Smooth muscle cell (in vitro differentiated cells): ENCODE results near the gene ABRACL. TPM values are rescaled to one million over a fixed set of nuclear protein-coding genes. Genes with fewer than 3 reads are reported as not detected.

Experiments used
- DNase-seq: peaks from one replicate; lab custom pipeline; 2025; ENCODE audit not compliant: unreplicated experiment; lab: John Stamatoyannopoulos, UW
- H2AFZ ChIP-seq: fragments of 200-600 bp; sonication (generic); 2 replicates; pipeline ENCODE4 v1.6.0; 2016; ENCODE audit warnings: antibody characterized with exemption, low read depth, mild to moderate bottlenecking
- H3F3A ChIP-seq: fragments of 200-600 bp; sonication (generic); 2 replicates; pipeline ENCODE4 v1.6.0; 2017; ENCODE audit warnings: antibody characterized with exemption, low read depth
- H3K27ac ChIP-seq: fragments of 200-600 bp; sonication (generic); 2 replicates; pipeline ENCODE4 v1.5.1; 2016; ENCODE audit warnings: low read depth, mild to moderate bottlenecking
- H3K27me3 ChIP-seq: fragments of 200-600 bp; sonication (generic); 2 replicates; pipeline ENCODE4 v1.6.1; 2016; ENCODE audit warnings: low read depth, mild to moderate bottlenecking
- H3K36me3 ChIP-seq: fragments of 200-600 bp; sonication (generic); 2 replicates; pipeline ENCODE4 v1.5.1; 2016; ENCODE audit warnings: low read depth
- H3K4me1 ChIP-seq: fragments of 200-600 bp; sonication (generic); 2 replicates; pipeline ENCODE4 v1.5.1; 2016; ENCODE audit warnings: low read depth
- H3K4me2 ChIP-seq: fragments of 200-600 bp; sonication (generic); 2 replicates; pipeline ENCODE4 v1.6.0; 2016; ENCODE audit warnings: mild to moderate bottlenecking
- H3K4me3 ChIP-seq: fragments of 200-600 bp; sonication (generic); 2 replicates; pipeline ENCODE4 v1.5.1; 2016; ENCODE audit warnings: mild to moderate bottlenecking
- H3K79me2 ChIP-seq: fragments of 200-600 bp; sonication (generic); 2 replicates; pipeline ENCODE4 v1.6.0; 2016; ENCODE audit warnings: low read depth, mild to moderate bottlenecking
- H3K9ac ChIP-seq: fragments of 200-600 bp; sonication (generic); 2 replicates; pipeline ENCODE4 v1.6.0; 2016; ENCODE audit warnings: low read depth
- H3K9me3 ChIP-seq: fragments of 200-600 bp; sonication (generic); replicated peaks from 2 replicates; pipeline ENCODE4 v1.5.1; 2016; ENCODE audit warnings: low read depth
- H4K20me1 ChIP-seq: fragments of 200-600 bp; sonication (generic); 2 replicates; pipeline ENCODE4 v1.6.0; 2016; ENCODE audit warnings: low read depth
- CTCF ChIP-seq: fragments of 200-600 bp; sonication (generic); IDR thresholded peaks from 2 replicates; pipeline ENCODE4 v1.5.1; 2017; ENCODE audit warnings: borderline replicate concordance, mild to moderate bottlenecking, antibody characterized with exemption; ENCODE audit not compliant: insufficient read depth, poor library complexity, severe bottlenecking
- WGBS: methylation state at CpG from one replicate; pipeline ENCODE4 v1.1.7; 2016; ENCODE audit warnings: low lambda C conversion rate; 5-methylcytosine and 5-hydroxymethylcytosine counted together
- polyA plus RNA-seq: library from polyadenylated mRNA; unstranded; fragments of >200 nt; fragmentation: Nextera tagmentation; extraction: Ambion mirVana; gene quantifications from 2 replicates; pipeline ENCODE4 v1.2.1, GENCODE V29; 2016
- total RNA-seq: library from RNA; depleted of rRNA; stranded (reverse); fragments of >200 nt; gene quantifications from 2 replicates; pipeline ENCODE4 v1.2.3, GENCODE V29; 2014

ABRACL gene
- total and polyA plus RNA-seq, 2 experiments from 2014 or later = 40.3 to 47.9 TPM

DNA sequence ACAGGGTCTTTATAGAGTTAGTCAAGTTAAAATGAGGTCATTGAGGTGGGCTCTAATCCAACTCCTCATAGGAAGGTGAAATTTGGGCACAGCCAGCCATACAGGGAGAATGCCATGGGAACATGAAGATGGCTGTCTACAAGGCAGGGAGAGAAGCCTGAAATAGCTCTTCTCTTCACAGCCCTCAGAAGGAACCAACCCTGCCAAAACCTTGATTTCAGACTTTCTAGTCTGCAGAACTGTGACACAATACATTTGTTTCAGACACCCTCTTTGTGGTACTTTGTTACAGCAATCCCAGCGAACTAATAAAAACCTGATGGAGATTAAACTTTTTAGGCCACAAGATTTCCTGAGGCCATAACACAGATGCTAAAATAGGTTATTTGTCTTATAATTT lies 63.3 kb downstream of the ABRACL start:
- H3F3A ChIP-seq = no peaks in the 10 kb centered on the region
- no peak for TF ChIP-seq CTCF

More for the DNA sequence above, 63.3 kb downstream of the ABRACL start:
- Histone ChIP-seq H4K20me1 (no peaks in the 10 kb centered on the region), H3K4me1 (no peaks in the 10 kb centered on the region), H2AFZ (no peak overlapping the region), H3K79me2 (no peaks in the 10 kb centered on the region), H3K27ac (no peak overlapping the region), H3K27me3 (no peaks in the 10 kb centered on the region), H3K9me3 (no peaks in the 10 kb centered on the region), H3K4me3 (no peak overlapping the region), H3K36me3 (no peaks in the 10 kb centered on the region), H3K9ac (no peak overlapping the region), H3K4me2 (no peak overlapping the region)
- DNase-seq = no peak
- WGBS = 86% methylated on average over 1 of the region's 1 CpG

Other genes starting within 250 kb of the ABRACL start
- not detected in 2 replicates for gene ECT2L, start 232.7 kb upstream of the ABRACL start, total RNA-seq
- gene ECT2L, start 232.7 kb upstream of the ABRACL start, polyA plus RNA-seq = 0.07 and 0.14 TPM in 2 replicates
- 58.2 and 99.8 TPM in 2 replicates for gene REPS1, start 40.5 kb upstream of the ABRACL start, total RNA-seq
- gene REPS1, start 40.5 kb upstream of the ABRACL start, polyA plus RNA-seq = 26.6 and 29.0 TPM in 2 replicates
- gene HECA, start 106.3 kb downstream of the ABRACL start, total RNA-seq = 19.7 and 21.3 TPM in 2 replicates
- gene HECA, start 106.3 kb downstream of the ABRACL start, polyA plus RNA-seq = 7.2 and 7.7 TPM in 2 replicates